ENCODE data around the gene ADAM15. TPM values are rescaled to one million over a fixed set of nuclear protein-coding genes. Genes with fewer than 3 reads are reported as not detected.

ADAM15 gene
- total and polyA plus RNA-seq, 2 donors (not counting 1 experiment from before 2014, with no cell fraction given), result 14.6 to 28.4 TPM

GRCh38 chr1:155064111-155064831 lies 13.2 kb downstream of the ADAM15 start:
- no peaks in the 10 kb centered on the region for H3K27me3 Mint-ChIP-seq
- Histone ChIP-seq H3K9me3 (ENCODE audit: control extremely low read depth in 1 of 3, control insufficient read depth in 2 of 3, insufficient read depth in 1 of 3, low read length in 2 of 3) (no peaks in the 10 kb centered on the region), H3K9ac (ENCODE audit: low read length) (peak overlapping the region; percentile 82), H3K27me3 (replicated peaks in 1 of 4; ENCODE audit: control extremely low read depth in 1 of 4, control insufficient read depth in 3 of 4, insufficient read depth in 4 of 4, low read length in 3 of 4) (peaks cover 0 to 3% (median 0%) of the 10 kb centered on the region in 4 experiments), H3K4me3 (ENCODE audit: control extremely low read depth in 1 of 5, extremely low read depth in 1 of 5, insufficient read depth in 1 of 5, low read depth in 2 of 5, low read length in 4 of 5) (peak overlapping the region; percentile 56 to 78 (median 73)), H4K20me1 (ENCODE audit: control insufficient read depth, insufficient read depth, low read length, poor library complexity, severe bottlenecking) (peaks cover 42% of the 10 kb centered on the region), H3K27ac (ENCODE audit: low read length in 2 of 2) (peak overlapping the region in 1 of 2 donors; percentile 55), H3K36me3 (replicated peaks in 1 of 2; ENCODE audit: control extremely low read depth in 1 of 2, control insufficient read depth in 1 of 2, extremely low read depth in 1 of 2, insufficient read depth in 2 of 2, low read length in 1 of 2) (peaks cover 0 to 20% of the 10 kb centered on the region in 2 experiments), H3K4me1 (ENCODE audit: control insufficient read depth in 2 of 2, insufficient read depth in 2 of 2, low read length in 2 of 2) (peaks cover 27 to 50% of the 10 kb centered on the region in 2 donors), H3K4me2 (replicated peaks; ENCODE audit: low read depth, low read length, poor library complexity, severe bottlenecking) (peak overlapping the region; percentile 96), H3K79me2 (ENCODE audit: control insufficient read depth, insufficient read depth, low read length) (peaks cover 24% of the 10 kb centered on the region), H2AFZ (ENCODE audit: insufficient read depth, low read depth, low read length, poor library complexity, severe bottlenecking) (peak overlapping the region; percentile 80)
- intact Hi-C loops (cut with micrococcal nuclease), result loop anchor here (5.0 to 10.0 kb wide), 3 partner anchors 299 to 1392 kb away; partner anchors contain the start of genes ADAR and ILF2
- H3K4me1 Mint-ChIP-seq, result peaks cover 49% of the 10 kb centered on the region
- ChIA-PET CTCF (interaction anchor here (0.8 to 20.2 kb wide), 13 partner anchors 9 to 505 kb away, joined by 3 to 370 read pairs (median 6); partner anchors contain the start of genes ADAM15, EFNA3 and KRTCAP2), POLR2A (interaction anchor here (2.0 to 2.4 kb wide), 2 partner anchors 16 to 20 kb away, joined by 9 to 18 read pairs; no protein-coding TSS in a partner anchor)
- H3K27ac Mint-ChIP-seq, result peak overlapping the region; percentile 50
- H3K4me3 Mint-ChIP-seq, result peak overlapping the region; percentile 83
- 2% methylated on average over 9 of the region's 14 CpGs for WGBS (ENCODE audit: insufficient coverage)
- DNase-seq (peak; percentile 58), ATAC-seq (ENCODE audit: low read depth) (no peak)
- H3K9me3 Mint-ChIP-seq (ENCODE audit: insufficient read depth), result no peaks in the 10 kb centered on the region
- TF ChIP-seq EZH2 (IDR thresholded peaks at IDR 0.05; ENCODE audit: borderline replicate concordance, insufficient read depth, low read depth, low read length, poor library complexity, severe bottlenecking) (no peak), CTCF (IDR thresholded peaks at IDR 0.05) (no peak)
